HG03442 (cell line): ENCODE results near the gene KLHL9.
"Not testable (repeated sequence)": the region's sequence is repeated elsewhere in the genome, so short reads cannot be mapped to it uniquely, and the experiment has no call there.

ENCODE experiments used
- ATAC-seq: cut with Tn5 transposase; IDR thresholded peaks from one replicate; pipeline ENCODE4 v1.9.1; 2021; ENCODE audit warnings: mild to moderate bottlenecking, moderate library complexity; ENCODE audit not compliant: unreplicated experiment

Gene KLHL9, protein sequence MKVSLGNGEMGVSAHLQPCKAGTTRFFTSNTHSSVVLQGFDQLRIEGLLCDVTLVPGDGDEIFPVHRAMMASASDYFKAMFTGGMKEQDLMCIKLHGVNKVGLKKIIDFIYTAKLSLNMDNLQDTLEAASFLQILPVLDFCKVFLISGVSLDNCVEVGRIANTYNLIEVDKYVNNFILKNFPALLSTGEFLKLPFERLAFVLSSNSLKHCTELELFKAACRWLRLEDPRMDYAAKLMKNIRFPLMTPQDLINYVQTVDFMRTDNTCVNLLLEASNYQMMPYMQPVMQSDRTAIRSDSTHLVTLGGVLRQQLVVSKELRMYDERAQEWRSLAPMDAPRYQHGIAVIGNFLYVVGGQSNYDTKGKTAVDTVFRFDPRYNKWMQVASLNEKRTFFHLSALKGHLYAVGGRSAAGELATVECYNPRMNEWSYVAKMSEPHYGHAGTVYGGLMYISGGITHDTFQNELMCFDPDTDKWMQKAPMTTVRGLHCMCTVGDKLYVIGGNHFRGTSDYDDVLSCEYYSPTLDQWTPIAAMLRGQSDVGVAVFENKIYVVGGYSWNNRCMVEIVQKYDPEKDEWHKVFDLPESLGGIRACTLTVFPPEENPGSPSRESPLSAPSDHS

DNA sequence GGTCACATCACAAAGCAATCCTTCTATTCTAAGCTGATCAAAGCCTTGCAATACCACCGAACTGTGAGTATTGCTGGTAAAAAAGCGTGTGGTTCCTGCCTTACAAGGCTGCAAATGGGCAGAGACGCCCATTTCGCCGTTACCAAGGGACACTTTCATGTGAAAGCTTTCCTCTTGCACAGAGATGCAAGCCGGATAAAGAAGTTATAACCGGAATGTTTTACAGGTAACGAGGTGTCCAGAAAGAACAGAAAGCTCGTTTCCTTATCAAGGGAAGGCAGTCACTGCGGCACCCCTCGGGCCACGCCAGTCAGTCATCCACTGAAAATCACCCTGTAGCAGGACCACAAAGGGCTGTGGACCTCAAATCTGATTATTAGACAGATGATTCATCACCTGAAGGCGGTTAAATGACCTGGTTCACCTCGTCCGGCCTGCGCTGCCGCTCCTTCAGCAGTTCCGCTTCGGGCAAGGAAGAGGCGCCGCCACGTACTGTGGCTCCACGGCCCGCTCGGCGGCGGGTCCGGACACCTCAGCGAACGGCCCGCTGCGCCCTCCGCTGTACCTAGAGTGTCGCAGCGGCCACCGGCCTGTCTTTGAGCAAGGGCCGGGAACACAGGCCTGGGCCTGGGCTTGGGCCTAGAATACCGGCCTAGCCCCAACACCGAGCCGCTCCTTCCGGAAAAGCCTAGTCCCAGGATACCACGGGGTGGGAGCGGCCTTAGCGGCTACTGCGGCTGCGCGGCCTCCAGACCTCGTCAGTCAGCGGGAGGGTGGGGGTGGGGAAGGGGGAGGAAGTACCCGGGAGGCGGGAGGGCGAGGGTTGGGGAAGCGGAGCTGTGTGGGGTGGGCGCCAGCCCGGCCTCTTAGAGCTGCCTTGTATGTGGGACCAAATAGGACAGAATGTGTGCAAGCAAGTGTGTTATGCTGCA, at the start of gene KLHL9:
Gene KLHL9, minus strand, starts transcription at position 704 of the 932 bp plus-strand sequence. Its CDS starts 545 bp downstream, at position 159.
- peak; percentile 89 for ATAC-seq

DNA sequence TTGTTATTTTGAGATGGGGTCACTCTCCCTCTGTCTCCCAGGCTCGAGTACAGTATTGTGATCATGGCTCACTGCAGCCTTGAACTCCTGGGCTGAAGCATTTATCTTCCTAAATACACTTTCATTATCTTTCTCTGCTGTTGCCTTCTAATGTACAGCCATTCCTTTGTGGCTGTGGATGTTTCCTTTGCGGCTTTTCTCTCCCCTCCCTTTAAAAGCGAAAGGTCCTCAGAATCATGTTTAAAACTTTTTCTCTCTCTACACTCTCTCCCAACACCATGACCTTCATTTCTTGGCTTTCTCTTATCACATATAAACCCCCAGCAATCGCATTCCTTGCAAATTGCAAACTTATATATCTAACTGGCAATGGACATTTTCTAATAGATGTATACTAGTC, 48.4 kb upstream of the KLHL9 start:
- ATAC-seq, result no peak

DNA sequence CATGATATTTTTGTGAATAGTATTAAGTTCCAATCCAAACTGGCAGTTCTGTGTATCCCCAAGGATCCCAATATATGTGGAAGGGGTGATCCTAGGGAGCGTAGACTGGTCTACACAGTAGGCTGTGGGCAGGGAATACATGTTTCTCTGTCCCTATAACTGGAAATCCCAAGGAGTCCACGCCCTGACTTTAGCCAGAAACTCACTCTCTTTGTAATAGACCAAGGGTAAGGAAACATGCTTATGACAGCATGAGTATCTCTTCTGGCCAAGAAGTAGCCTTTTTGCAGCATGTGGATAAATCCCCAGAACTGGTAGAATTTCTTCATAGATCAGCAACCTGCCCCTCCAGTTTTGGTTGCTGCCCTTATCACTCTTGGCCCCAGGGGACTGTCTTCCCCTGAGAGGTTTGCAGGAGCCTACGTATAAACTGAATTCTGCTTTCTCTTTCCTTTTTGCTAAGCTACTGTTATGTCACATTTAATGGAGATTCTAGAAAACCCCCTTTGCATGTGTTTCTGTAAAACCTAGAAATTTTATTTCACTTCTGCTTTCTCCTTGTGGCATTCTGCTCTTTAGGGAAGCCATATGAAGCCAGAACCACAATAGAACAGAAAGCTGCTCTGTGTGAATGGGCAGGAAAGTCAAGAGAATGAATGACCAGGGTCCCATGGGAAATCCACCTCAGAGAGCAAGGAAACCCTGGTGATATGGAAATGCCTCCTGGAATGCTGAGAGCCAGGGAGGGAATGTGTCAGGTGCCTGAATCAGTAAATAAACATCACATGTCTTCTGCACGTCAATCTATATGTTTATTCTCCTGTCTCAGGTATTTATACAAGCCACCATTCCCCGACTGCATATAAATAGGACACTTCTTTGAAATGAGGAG, 46.5 kb upstream of the KLHL9 start:
- ATAC-seq, result peak; percentile 98

DNA sequence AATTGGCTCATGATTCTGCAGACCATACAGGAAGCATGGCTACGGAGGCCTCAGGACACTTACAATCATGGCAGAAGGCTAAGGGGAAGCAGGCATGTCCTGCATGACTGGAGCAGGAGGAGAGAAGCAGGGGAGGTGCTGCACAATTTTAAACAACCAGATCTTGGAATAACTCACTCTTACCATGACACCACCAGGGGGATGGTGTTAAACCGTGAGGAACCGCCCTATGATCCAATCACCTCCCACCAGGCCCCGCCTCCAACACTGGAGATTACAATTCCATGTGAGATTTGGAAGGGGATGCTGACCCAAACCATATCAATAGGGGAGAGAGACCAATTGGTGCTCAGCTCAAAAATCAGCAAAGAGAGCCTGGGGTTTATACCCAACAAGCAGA, 36.3 kb upstream of the KLHL9 start:
- ATAC-seq, result not testable (repeated sequence)

DNA sequence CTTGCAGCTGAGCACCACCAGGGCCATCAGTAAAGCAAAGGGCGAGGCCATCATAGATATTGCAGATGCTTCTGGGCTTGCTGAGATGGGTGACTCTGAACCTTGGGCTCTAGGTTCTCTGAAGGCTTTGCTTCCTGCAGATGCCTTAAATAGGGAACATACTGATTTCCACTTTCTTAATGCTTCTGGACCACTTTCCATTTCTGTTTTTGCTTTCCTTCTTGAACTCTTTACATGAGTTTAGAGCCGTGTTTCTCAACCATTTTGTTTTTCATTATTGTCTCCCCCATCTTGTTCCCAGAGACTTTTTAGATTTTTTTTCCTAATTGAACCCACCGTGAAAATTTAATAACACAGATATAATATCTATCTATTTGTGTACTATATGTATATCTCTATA, 32.8 kb upstream of the KLHL9 start, which contains the start of gene IFNA13:
Gene IFNA13, minus strand, starts transcription at position 101 of the 400 bp plus-strand sequence. Its CDS starts 47 bp downstream, at position 54.
- ATAC-seq, result no peak

DNA sequence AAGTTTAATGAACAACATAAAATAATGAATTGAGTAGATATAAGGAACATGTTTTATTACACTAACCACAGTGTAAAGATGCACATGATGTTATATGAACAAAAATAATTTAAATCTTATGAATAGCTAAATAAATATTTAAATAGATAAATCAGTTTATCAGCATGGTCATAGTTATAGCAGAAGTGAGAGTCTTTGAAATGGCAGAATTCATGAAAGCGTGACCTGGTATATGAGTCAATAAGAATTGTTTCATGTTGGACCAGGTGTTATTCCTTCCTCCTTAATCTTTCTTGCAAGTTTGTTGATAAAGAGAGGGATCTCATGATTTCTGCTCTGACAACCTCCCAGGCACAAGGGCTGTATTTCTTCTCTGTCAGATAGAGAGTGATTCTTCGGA, 32.0 kb upstream of the KLHL9 start:
- ATAC-seq, result peak; percentile 88

DNA sequence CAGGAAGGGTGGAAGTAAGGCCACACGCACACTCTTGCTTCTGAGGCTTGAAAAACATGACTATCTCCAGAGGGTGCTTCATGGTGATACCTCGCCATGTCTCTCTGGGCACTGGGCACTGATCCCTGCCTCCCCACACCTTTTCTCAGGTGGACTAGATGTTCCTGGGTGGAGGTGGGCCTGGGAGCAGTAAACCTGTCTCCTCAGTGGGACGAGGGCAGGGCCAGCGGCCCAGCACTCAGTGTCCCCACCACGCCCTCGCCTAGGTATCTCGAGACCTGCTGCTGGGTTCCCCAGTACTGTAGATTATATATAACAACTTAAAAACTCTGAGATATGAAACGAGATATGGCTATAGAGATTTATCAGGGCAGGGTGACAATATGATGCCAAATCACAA, 27.1 kb upstream of the KLHL9 start:
- ATAC-seq, result no peak

DNA sequence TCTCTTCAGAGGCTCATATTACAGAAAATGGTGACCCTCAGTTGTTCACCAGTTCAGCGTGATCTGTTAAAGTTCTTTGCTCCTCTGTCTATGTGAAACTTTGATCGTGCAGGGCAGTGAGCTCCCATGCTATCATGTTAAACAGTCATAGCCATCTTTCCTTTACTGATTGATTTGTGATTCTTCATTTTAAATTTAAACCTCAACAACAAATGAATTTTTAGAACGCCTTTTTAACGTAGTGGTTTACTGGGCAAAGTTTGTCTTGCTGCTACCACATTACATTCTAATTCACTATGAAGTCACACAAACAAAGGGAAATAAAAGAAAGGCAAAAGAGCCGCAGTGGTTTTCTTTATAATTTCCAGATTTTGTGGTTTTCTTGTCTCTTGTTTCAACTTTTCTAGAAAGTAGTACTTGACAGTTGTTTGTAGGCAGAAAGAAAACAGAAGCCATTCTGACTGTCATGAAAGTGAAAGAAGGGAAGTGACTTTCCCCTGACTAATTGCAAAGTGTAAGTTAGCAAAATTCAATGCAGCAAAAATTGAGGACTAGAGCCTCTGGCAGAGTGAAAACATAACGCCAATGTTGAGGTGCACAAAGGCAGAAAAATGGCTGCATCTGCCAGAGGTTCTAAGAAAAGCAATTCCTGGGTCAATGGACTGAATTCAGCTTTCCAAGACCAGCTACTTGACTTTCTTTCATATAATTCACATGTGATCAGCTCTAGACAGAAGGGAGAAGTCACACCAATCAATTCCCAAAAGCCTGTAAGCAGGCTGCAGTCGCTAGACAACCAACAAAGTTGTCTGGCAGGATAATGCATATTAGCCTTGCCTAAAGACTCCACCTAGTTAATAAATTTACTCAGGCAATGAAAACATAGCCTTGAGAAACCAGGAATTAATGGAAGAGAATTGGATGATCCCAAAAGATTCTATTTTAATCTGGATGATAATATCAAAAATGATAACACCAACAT, 22.6 kb upstream of the KLHL9 start:
- ATAC-seq, result peak; percentile 93

DNA sequence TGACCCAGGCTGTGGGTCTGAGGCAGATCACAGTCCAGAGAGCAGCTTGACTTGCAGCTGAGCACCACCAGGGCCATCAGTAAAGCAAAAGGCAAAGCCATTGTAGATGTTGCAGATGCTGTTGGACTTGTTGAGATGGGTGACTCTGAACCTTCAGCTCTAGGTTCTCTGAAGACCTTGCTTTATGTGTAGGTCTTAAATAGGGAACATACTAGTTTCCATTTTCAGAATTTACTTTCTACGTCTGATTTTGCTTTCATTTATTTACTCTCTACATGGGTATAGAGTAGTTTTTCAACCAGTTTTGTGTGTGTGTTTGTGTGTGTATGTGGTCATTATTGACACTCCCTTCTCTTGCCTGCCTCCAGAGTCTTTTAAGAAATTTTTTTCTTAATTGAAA, 15.6 kb upstream of the KLHL9 start, which contains the start of gene IFNA6:
Gene IFNA6, minus strand, starts transcription at position 101 of the 400 bp plus-strand sequence. Its CDS starts 0 bp downstream, at position 101.
- ATAC-seq, result no peak

DNA sequence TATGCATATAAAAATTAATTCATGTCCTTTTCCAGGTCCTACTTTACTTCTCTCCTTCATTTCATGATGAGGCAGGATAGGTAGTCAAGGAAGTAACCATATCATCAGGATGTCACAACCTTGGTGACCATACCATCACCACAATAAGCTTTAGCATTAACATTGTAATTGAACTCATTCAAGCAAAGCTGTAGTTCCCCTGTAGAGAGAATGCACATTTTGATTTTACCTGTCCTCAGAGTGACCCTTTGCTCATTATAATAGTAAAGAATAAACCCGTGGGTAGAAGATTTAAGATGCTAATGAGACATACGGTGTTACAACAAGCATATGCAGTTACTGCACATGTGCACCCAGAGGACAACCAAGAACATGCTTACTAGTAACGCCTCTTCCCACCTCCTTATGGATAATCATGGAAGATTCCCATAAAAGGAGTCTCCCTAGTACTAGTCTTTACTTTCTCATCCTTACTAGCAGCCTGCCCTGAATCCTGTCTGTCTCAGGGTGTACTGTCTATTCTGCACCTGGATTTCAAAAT, 13.3 kb upstream of the KLHL9 start:
- ATAC-seq, result no peak

DNA sequence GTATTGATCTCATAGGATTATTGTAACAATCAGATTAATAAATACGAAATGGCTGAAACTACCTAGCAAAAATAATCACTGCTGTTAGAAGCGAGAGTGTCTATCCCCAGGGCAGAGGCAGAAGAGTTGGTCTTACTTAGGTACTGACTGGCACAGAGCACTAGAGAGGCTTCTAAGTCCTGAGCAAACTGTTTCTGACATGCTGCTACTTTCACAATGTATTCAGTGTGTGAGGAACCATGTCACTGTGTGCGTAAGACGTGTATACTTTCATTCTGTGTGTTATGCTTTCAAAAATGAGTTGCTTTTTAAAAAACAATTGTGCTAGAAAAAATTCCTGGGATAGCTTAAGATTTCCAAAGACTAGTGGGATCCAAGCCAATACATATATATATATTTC, 5.5 kb upstream of the KLHL9 start:
- ATAC-seq, result no peak

DNA sequence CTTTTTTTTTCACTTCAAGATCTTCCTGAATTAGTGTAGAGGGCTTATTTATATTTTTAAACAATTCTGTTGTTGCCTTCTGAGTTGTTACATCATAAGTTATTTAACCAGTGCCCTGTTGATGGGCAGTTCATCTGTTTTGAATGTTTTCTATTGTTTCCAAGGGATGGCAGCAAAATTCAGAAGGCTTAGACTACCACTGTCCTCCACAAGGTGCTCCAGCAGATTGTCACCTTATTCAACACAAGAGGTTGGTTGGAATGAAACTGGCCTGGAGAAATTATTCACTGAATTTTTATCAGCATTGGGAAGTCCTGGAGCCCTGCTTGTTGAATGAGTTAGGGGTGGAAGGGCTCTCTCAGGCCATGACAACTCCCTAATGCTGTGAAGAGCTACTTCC, 1.3 kb upstream of the KLHL9 start:
- ATAC-seq, result no peak

DNA sequence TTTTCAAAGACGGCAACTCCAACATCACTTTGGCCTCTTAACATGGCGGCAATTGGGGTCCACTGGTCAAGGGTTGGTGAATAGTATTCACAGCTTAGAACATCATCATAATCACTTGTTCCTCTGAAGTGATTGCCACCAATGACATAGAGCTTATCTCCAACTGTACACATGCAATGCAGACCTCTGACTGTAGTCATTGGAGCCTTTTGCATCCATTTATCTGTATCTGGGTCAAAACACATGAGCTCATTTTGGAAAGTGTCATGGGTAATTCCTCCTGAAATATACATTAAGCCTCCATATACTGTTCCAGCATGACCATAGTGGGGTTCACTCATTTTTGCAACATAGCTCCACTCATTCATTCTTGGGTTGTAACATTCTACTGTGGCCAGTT, 2.0 kb downstream of the KLHL9 start:
- no peak for ATAC-seq

DNA sequence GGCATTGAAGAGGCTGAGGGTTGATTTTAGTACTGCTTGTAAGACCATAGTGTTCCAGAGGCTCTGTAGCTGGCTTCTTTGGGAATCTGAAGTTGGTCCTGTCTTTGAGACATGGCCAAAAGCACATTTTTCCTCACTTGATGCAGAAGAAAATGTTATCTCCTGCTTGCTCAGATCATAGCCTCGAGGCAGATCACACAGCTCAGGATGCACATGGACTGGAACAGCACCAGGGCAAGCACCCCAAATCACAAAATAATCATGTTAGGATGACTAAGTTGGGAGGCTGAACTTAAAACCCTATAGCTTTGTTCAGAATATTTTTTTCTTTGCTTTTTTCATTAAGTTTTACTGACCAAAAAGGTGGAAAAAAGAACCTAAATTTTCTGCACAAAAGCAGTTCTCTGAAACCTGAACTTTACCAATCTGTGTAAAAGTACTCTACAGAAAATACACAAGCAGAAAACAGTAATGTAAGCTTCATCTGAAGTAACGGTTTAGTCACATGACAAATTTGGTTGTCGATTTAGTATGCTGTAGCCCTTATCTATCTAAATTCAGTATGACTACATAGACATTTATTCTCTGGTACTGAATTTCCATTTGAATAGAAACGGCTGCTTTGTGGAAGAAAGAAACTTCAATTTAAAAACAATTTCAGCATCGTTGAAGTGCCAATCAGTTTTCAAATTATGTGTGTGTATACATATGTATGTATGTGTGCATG, 3.4 kb downstream of the KLHL9 start:
- no peak for ATAC-seq

DNA sequence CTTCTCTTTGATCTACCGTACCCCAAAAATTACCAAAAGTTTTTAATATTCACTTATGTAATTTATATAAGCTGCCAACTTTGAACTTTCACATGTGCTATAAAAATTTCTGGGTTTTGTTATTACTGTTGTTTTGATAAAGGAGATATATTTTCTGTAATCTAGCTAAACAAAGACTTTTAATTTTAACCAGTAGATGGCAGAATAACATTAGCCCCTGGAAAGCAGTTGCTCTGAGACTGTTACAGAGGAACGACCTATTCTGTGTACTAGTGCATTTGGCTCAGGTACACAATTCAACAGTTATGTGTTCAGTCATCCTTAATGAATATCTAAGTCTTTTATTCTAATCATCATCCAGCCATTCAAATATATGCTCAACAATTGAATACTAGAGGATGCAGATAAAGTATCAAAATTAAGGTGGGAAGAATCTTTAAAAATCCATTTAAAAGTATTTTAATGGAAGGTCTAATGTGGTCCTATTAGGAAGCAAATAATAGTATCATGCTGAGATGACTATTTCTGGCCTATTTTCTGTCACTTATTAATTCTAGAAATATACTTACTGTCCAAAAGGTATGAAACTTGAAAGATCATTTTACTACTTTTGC, 8.6 kb downstream of the KLHL9 start:
- peak; percentile 84 for ATAC-seq

DNA sequence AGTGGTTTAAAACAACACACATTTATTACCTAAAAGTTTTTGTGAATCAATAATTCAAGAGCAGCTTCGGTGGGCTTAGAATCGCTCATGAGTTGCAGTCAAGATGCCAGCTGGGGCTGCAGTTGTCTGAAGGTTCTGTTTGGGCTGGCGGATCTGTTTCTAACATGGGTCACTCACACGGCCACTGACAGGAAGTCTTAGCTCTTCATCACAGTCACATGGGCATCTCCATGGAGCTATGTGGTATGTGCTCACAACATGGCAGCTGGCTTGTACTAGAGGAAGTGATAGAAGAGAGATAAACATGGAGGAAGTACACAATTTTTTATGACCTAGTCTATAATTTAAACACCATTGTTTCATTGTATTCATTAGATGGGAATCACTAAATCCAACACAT, 11.2 kb downstream of the KLHL9 start:
- no peak for ATAC-seq

DNA sequence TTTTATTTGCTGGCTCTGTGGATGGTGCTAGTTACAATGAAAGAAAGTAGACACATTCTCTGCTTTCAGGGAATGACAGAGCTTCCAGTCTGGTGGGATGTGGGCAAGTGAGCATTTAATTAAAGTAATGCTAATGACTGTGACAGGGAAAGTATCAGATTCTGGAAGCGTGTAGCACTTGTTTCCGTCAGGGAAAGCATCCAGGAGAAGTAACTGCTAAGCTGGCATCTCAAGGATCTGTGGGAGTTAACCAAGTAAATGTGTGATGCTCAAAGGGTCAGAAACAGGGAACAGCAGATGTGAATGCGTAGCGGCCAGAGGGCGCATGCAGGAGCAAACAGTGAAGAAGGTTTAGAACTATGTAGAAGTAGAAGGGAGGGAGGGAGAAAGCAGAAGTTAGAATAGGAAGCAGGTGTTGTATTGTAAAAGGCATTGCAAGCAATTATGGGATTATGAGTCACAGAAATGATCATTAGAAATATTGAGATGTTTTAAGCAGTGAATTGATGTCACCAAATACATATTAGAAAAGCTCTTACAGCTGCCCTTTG, 12.2 kb downstream of the KLHL9 start:
- no peak for ATAC-seq
